MM.1S (cell line): ENCODE measurements around the gene VWA5A.

Experiments
- DNase-seq: peaks from one replicate; pipeline ENCODE4 v3.0.0-alpha.2; 2015
- H2AFZ ChIP-seq: fragments of 300-600 bp; sonication (generic); 2 replicates; pipeline ENCODE4 v1.6.0; 2016; ENCODE audit warnings: antibody characterized with exemption, low read length
- H3F3A ChIP-seq: fragments of 300-600 bp; sonication (generic); 2 replicates; pipeline ENCODE4 v1.6.1; 2016; ENCODE audit warnings: mild to moderate bottlenecking, antibody characterized with exemption, low read length, moderate library complexity, mixed read lengths; ENCODE audit not compliant: insufficient read depth
- H3K27ac ChIP-seq: fragments of 300-600 bp; sonication (generic); 2 replicates; pipeline ENCODE4 v1.5.1; 2016; ENCODE audit warnings: mild to moderate bottlenecking, low read length
- H3K27me3 ChIP-seq: fragments of 300-600 bp; sonication (generic); replicated peaks from 2 replicates; pipeline ENCODE4 v1.6.0; 2016; ENCODE audit warnings: low read length; ENCODE audit not compliant: insufficient read depth
- H3K36me3 ChIP-seq: fragments of 300-600 bp; sonication (generic); replicated peaks from 2 replicates; pipeline ENCODE4 v1.6.1; 2016; ENCODE audit warnings: mild to moderate bottlenecking, low read length, mixed read lengths; ENCODE audit not compliant: insufficient read depth
- H3K4me1 ChIP-seq: fragments of 300-600 bp; sonication (generic); 2 replicates; pipeline ENCODE4 v1.6.1; 2016; ENCODE audit warnings: low read length, mixed read lengths
- H3K4me2 ChIP-seq: fragments of 300-600 bp; sonication (generic); 2 replicates; pipeline ENCODE4 v1.6.0; 2016; ENCODE audit warnings: low read depth, low read length
- H3K4me3 ChIP-seq: fragments of 300-600 bp; sonication (generic); 2 replicates; pipeline ENCODE4 v1.5.1; 2016; ENCODE audit warnings: low read length, mixed read lengths
- H3K79me2 ChIP-seq: fragments of 300-600 bp; sonication (generic); 2 replicates; pipeline ENCODE4 v1.6.1; 2016; ENCODE audit warnings: mixed run types, low read length, mixed read lengths
- H3K9ac ChIP-seq: fragments of 300-600 bp; sonication (generic); 2 replicates; pipeline ENCODE4 v1.6.1; 2016; ENCODE audit warnings: low read length, mixed read lengths
- H3K9me2 ChIP-seq: fragments of 300-600 bp; sonication (generic); replicated peaks from 2 replicates; pipeline ENCODE4 v1.6.1; 2016; ENCODE audit warnings: mild to moderate bottlenecking, low read length, mixed read lengths; ENCODE audit not compliant: insufficient read depth
- H3K9me3 ChIP-seq: fragments of 300-600 bp; sonication (generic); replicated peaks from 2 replicates; pipeline ENCODE4 v1.6.1; 2016; ENCODE audit warnings: mild to moderate bottlenecking, low read length, mixed read lengths; ENCODE audit not compliant: insufficient read depth
- H4K20me1 ChIP-seq: fragments of 300-600 bp; sonication (generic); 2 replicates; pipeline ENCODE4 v1.6.1; 2016; ENCODE audit warnings: mild to moderate bottlenecking, low read length, moderate library complexity, mixed read lengths; ENCODE audit not compliant: insufficient read depth
- EZH2 ChIP-seq: fragments of 300-600 bp; sonication (generic); optimal IDR thresholded peaks from 2 replicates; pipeline ENCODE3; 2017; ENCODE audit warnings: low read depth, mild to moderate bottlenecking, antibody characterized with exemption, low read length, mixed read lengths
- EZH2phosphoT487 ChIP-seq: fragments of 300-600 bp; sonication (generic); IDR thresholded peaks from 2 replicates; pipeline ENCODE4 v1.6.1; 2018; ENCODE audit warnings: antibody characterized with exemption, low read length
- TF ChIP-seq, protein P1 (sequence below): fragments of 300-600 bp; sonication (generic); IDR thresholded peaks from 2 replicates; pipeline ENCODE4 v1.5.1; 2016; ENCODE audit warnings: antibody characterized with exemption, low read length, mixed read lengths

The VWA5A gene

GRCh38 chr11:124070915-124071622 lies 44.2 kb upstream of the VWA5A start:
- H3K36me3 ChIP-seq: no peaks in the 10 kb centered on the region
- H3K9me2 ChIP-seq: no peaks in the 10 kb centered on the region
- H3F3A ChIP-seq: no peaks in the 10 kb centered on the region
- peak overlapping the region; percentile 13; the same call in 1 of the 2 replicates for H3K4me3 ChIP-seq
- no peaks in the 10 kb centered on the region for H3K27me3 ChIP-seq
- no peak for TF ChIP-seq EZH2
- TF ChIP-seq, protein P1, sequence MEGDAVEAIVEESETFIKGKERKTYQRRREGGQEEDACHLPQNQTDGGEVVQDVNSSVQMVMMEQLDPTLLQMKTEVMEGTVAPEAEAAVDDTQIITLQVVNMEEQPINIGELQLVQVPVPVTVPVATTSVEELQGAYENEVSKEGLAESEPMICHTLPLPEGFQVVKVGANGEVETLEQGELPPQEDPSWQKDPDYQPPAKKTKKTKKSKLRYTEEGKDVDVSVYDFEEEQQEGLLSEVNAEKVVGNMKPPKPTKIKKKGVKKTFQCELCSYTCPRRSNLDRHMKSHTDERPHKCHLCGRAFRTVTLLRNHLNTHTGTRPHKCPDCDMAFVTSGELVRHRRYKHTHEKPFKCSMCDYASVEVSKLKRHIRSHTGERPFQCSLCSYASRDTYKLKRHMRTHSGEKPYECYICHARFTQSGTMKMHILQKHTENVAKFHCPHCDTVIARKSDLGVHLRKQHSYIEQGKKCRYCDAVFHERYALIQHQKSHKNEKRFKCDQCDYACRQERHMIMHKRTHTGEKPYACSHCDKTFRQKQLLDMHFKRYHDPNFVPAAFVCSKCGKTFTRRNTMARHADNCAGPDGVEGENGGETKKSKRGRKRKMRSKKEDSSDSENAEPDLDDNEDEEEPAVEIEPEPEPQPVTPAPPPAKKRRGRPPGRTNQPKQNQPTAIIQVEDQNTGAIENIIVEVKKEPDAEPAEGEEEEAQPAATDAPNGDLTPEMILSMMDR: peak; percentile 86
- peak overlapping the region; percentile 54; the same call in 1 of the 2 replicates for H3K27ac ChIP-seq
- H3K79me2 ChIP-seq: no peaks in the 10 kb centered on the region
- peak; percentile 62 for DNase-seq
- H3K4me2 ChIP-seq: peak overlapping the region; percentile 72
- 0 out of 2 replicates have a peak overlapping the region, but pooled peaks have one; percentile 10 for H2AFZ ChIP-seq
- peak overlapping the region; percentile 9; the same call in 1 of the 2 replicates for H3K9ac ChIP-seq
- no peaks in the 10 kb centered on the region for H3K9me3 ChIP-seq
- H3K4me1 ChIP-seq: 0 out of 2 replicates have a peak, but pooled peaks cover 3% of the 10 kb centered on the region
- H4K20me1 ChIP-seq: no peaks in the 10 kb centered on the region

- no peak for DNase-seq
- Histone ChIP-seq H4K20me1 (no peaks in the 10 kb centered on the region), H3K27ac (no peak overlapping the region), H3K4me1 (0 out of 2 replicates have a peak, but pooled peaks cover 3% of the 10 kb centered on the region), H3K36me3 (no peaks in the 10 kb centered on the region), H3K9me2 (no peaks in the 10 kb centered on the region), H3K9ac (no peak overlapping the region), H3F3A (no peaks in the 10 kb centered on the region), H3K79me2 (no peaks in the 10 kb centered on the region), H2AFZ (0 out of 2 replicates have a peak overlapping the region, but pooled peaks have one; percentile 10), H3K9me3 (no peaks in the 10 kb centered on the region), H3K27me3 (no peaks in the 10 kb centered on the region), H3K4me2 (peak overlapping the region; percentile 72; the same call in 1 of the 2 replicates), H3K4me3 (no peak overlapping the region)
- TF ChIP-seq, protein P1: 0 out of 2 replicates have a peak, but pooled peaks have one; percentile 2
- no peak for TF ChIP-seq EZH2phosphoT487
- no peak for TF ChIP-seq EZH2
Observed at GRCh38 chr11:124071623-124071948, 43.7 kb upstream of the VWA5A start.

DNA sequence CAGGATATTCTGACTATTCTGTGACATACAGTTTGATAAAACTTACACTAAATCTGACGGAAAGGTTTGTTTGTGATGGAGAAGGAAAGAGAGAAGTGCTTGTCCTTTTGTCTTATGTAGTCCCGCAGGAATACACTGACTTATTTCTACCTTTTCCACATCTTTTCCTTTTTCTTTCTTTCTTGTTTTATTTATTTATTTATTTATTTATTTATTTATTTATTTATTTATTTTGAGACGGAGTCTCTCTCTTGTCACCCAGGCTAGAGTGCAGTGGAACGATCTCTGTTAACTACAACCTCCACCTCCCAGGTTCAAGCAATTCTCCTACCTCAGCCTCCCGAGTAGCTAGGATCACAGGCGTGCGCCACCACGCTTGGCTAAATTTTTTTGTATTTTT lies 43.1 kb upstream of the VWA5A start:
- no peaks in the 10 kb centered on the region for H3K9me2 ChIP-seq
- no peak overlapping the region for H3K4me2 ChIP-seq
- H3K36me3 ChIP-seq: no peaks in the 10 kb centered on the region
- no peaks in the 10 kb centered on the region for H3K9me3 ChIP-seq
- H3K9ac ChIP-seq: no peak overlapping the region
- H4K20me1 ChIP-seq: no peaks in the 10 kb centered on the region
- H3K27me3 ChIP-seq: no peaks in the 10 kb centered on the region
- no peak for DNase-seq
- no peak overlapping the region for H2AFZ ChIP-seq
- no peaks in the 10 kb centered on the region for H3F3A ChIP-seq
- 0 out of 2 replicates have a peak, but pooled peaks cover 3% of the 10 kb centered on the region for H3K4me1 ChIP-seq
- no peak overlapping the region for H3K27ac ChIP-seq
- TF ChIP-seq EZH2 (no peak), EZH2phosphoT487 (no peak)
- TF ChIP-seq, protein P1: no peak
- H3K79me2 ChIP-seq: no peaks in the 10 kb centered on the region
- no peak overlapping the region for H3K4me3 ChIP-seq
